ENCODE results near the gene ARMC12. TPM values are rescaled to one million over a fixed set of nuclear protein-coding genes. Genes with fewer than 3 reads are reported as not detected.

ARMC12 gene
- total RNA-seq, 1 donor from 2014 or later = not detected

DNA sequence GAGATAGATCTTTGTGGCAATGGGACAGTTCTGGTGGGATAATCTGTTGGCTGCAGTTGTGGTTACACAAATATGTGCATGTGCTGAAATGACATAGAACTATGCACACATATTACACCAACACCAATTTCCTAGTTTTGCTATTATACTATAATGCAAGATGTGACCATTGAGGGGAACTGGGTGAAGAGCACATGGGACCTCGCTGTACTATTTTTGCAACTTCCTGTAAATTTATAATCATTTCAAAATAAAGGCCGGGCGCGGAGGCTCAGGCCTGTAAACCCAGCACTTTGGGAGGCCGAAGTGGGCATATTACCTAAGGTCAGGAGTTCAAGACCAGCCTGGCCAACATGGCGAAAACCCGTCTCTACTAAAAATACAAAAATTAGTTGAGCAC lies 8.7 kb downstream of the ARMC12 start:
- intact Hi-C loops (cut with DNase I) = no loop called here
- TF ChIP-seq POLR2A (IDR thresholded peaks at IDR 0.05) (no peak), POLR2AphosphoS5 (IDR thresholded peaks at IDR 0.05; ENCODE audit: insufficient read depth in 1 of 2, low read depth in 1 of 2) (no peak)
- TF ChIP-seq, protein P1, sequence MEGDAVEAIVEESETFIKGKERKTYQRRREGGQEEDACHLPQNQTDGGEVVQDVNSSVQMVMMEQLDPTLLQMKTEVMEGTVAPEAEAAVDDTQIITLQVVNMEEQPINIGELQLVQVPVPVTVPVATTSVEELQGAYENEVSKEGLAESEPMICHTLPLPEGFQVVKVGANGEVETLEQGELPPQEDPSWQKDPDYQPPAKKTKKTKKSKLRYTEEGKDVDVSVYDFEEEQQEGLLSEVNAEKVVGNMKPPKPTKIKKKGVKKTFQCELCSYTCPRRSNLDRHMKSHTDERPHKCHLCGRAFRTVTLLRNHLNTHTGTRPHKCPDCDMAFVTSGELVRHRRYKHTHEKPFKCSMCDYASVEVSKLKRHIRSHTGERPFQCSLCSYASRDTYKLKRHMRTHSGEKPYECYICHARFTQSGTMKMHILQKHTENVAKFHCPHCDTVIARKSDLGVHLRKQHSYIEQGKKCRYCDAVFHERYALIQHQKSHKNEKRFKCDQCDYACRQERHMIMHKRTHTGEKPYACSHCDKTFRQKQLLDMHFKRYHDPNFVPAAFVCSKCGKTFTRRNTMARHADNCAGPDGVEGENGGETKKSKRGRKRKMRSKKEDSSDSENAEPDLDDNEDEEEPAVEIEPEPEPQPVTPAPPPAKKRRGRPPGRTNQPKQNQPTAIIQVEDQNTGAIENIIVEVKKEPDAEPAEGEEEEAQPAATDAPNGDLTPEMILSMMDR (IDR thresholded peaks at IDR 0.05) = no peak
- no peaks in the 10 kb centered on the region for H3K36me3 ChIP-seq
- DNase-seq (ENCODE audit: extremely low spot score in 2 of 2) = no peak
- no peak overlapping the region for H3K4me3 ChIP-seq
- H3K4me1 ChIP-seq = no peaks in the 10 kb centered on the region
- no peak overlapping the region for H3K27ac ChIP-seq
- H3K9me3 ChIP-seq = no peaks in the 10 kb centered on the region
- H3K27me3 ChIP-seq = no peaks in the 10 kb centered on the region

DNA sequence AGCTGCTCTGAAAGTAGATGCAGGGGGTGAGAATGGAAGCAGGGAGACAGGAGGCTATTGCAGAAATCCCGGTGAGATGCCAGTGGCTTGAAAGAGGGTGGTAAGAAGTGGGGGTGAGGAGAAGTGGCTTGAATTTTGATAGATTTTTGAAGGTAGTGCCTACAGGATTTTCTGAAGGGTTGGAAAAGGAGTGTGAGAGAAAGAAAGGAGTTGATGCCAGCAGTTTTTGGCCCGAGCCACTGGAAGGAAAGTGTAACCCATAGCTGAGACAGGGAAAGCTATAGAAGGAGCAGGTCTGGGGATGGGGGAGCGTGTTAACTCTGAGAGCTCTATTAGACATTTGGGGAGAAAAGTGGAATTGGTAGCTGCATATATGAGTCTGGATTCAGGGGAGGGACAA lies 9.7 kb downstream of the ARMC12 start:
- intact Hi-C loops (cut with DNase I) = no loop called here
- DNase-seq (ENCODE audit: extremely low spot score in 2 of 2) = no peak
- H3K27ac ChIP-seq = no peak overlapping the region
- H3K36me3 ChIP-seq = no peaks in the 10 kb centered on the region
- no peak overlapping the region for H3K4me3 ChIP-seq
- TF ChIP-seq POLR2A (IDR thresholded peaks at IDR 0.05) (no peak), POLR2AphosphoS5 (IDR thresholded peaks at IDR 0.05; ENCODE audit: insufficient read depth in 1 of 2, low read depth in 1 of 2) (no peak)
- TF ChIP-seq, protein P1 (IDR thresholded peaks at IDR 0.05) = no peak
- H3K27me3 ChIP-seq = no peaks in the 10 kb centered on the region
- no peaks in the 10 kb centered on the region for H3K9me3 ChIP-seq
- no peaks in the 10 kb centered on the region for H3K4me1 ChIP-seq

DNA sequence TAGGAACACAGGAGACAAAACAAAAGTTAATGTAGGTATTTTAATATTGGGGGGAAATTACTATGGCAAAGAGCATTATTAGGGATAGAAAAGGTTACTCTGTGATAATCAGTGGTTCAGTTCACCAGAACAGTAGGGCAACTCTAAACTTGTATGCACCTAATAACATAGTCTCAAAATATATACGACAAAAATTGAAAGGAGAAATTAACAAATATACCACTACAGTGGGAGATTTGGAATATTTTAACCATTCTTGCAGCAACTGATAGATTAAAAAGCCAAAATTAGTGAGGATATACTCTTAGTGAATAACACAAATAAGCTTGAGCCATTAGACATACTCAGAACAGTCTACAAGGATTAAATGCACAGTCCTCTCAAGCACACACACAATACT lies 11.0 kb downstream of the ARMC12 start:
- H3K27ac ChIP-seq = no peak overlapping the region
- TF ChIP-seq POLR2AphosphoS5 (IDR thresholded peaks at IDR 0.05; ENCODE audit: insufficient read depth in 1 of 2, low read depth in 1 of 2) = no peak
- TF ChIP-seq, protein P1 (IDR thresholded peaks at IDR 0.05) = no peak
- TF ChIP-seq POLR2A (IDR thresholded peaks at IDR 0.05) = no peak
- no peak for DNase-seq (ENCODE audit: extremely low spot score in 2 of 2)

DNA sequence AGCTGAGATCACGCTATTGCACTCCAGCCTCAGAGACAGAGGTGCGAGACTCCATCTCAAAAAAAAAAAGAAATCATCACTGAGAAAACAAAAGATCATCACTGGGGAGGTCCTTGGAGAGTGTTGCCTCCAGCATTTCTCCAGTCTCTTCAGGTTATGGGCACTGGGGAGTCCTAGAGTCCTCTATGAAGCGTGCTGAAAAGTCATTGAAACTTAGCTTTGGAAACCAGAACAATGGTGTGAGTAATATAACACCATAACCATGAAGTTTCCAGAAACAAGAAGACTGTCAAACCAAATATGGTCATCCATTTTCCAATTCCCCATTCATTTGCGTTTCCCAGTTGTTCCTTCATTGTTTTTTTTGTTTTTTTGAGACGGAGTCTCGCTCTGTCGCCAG lies 13.7 kb downstream of the ARMC12 start:
- TF ChIP-seq POLR2A (IDR thresholded peaks at IDR 0.05) (no peak), POLR2AphosphoS5 (IDR thresholded peaks at IDR 0.05; ENCODE audit: insufficient read depth in 1 of 2, low read depth in 1 of 2) (no peak)
- TF ChIP-seq, protein P1 (IDR thresholded peaks at IDR 0.05) = no peak
- intact Hi-C loops (cut with DNase I) = no loop called here

More for the DNA sequence above, 11.0 kb downstream of the ARMC12 start:
- intact Hi-C loops (cut with DNase I) = no loop called here
- H3K27me3 ChIP-seq = no peaks in the 10 kb centered on the region
- H3K9me3 ChIP-seq = no peaks in the 10 kb centered on the region
- H3K4me3 ChIP-seq = no peak overlapping the region
- no peaks in the 10 kb centered on the region for H3K4me1 ChIP-seq
- H3K36me3 ChIP-seq = no peaks in the 10 kb centered on the region

DNA sequence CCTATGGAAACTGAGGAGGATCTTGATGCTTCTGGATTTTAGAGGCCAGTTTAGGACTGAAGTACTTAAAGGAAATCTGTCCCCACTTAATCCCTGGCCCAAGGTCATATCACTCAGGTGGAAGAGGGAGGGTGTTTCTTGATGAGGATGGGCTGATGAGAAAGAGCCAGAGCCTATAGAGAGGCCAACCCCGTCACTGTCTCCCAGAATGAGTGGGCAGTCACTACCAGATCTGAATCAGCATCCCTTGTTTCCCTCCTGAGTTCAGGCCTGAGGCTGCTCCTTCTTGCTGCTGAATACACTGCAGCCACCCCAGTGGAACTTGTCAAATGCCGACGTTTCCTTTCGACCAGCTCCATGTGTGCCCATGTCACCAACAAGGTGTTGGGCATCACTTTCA lies 14.8 kb downstream of the ARMC12 start:
- Histone ChIP-seq H3K9me3 (no peaks in the 10 kb centered on the region), H3K27me3 (no peaks in the 10 kb centered on the region), H3K36me3 (no peaks in the 10 kb centered on the region), H3K4me1 (no peaks in the 10 kb centered on the region), H3K4me3 (no peak overlapping the region), H3K27ac (no peak overlapping the region)
- intact Hi-C loops (cut with DNase I) = no loop called here
- TF ChIP-seq, protein P1 (IDR thresholded peaks at IDR 0.05) = no peak
- no peak for DNase-seq (ENCODE audit: extremely low spot score in 2 of 2)

More for the DNA sequence above, 13.7 kb downstream of the ARMC12 start:
- Histone ChIP-seq H3K27me3 (no peaks in the 10 kb centered on the region), H3K27ac (no peak overlapping the region), H3K9me3 (no peaks in the 10 kb centered on the region), H3K36me3 (no peaks in the 10 kb centered on the region), H3K4me1 (no peaks in the 10 kb centered on the region), H3K4me3 (no peak overlapping the region)
- no peak for DNase-seq (ENCODE audit: extremely low spot score in 2 of 2)
